GM19455 (cell line): ENCODE data around the gene NFATC4.

Source experiments
- ATAC-seq: cut with Tn5 transposase; IDR thresholded peaks from one replicate; pipeline ENCODE4 v1.9.1; 2021; ENCODE audit not compliant: unreplicated experiment

NFATC4 gene

GRCh38 chr14:24427537-24428508 lies 59.8 kb downstream of the NFATC4 start:
- no peak for ATAC-seq

GRCh38 chr14:24428628-24429394 lies 60.8 kb downstream of the NFATC4 start:
- ATAC-seq = no peak
